SK-N-SH treated with all-trans-retinoic acid at 6 μM for 48 hours (cell line): ENCODE results near the gene PCID2.

Experiments
- ATAC-seq: fragments of 200-7000 bp; cut with Tn5 transposase; 3 replicates; pipeline ENCODE4 v1.9.1; 2020; ENCODE audit warnings: mild to moderate bottlenecking, moderate library complexity
- ARNTL ChIP-seq: fragments of 450-650 bp; formaldehyde crosslinking; IDR thresholded peaks from 2 replicates; pipeline ENCODE4 v1.5.0; 2020; ENCODE audit warnings: low read depth, mild to moderate bottlenecking, moderate library complexity, borderline replicate concordance
- BACH2 ChIP-seq: fragments of 250-450 bp; sonication (Bioruptor Pico); IDR thresholded peaks from 2 replicates; pipeline ENCODE4 v1.9.0; 2021; ENCODE audit warnings: mild to moderate bottlenecking, borderline replicate concordance
- CSDC2 ChIP-seq: fragments of 250-450 bp; sonication (Bioruptor Pico); IDR thresholded peaks from 2 replicates; pipeline ENCODE4 v1.5.0; 2020; ENCODE audit warnings: mild to moderate bottlenecking, moderate library complexity
- ESRRG ChIP-seq: fragments of 250-450 bp; sonication (Bioruptor Pico); IDR thresholded peaks from 2 replicates; pipeline ENCODE4 v1.6.1; 2021; ENCODE audit warnings: mild to moderate bottlenecking
- GLIS3 ChIP-seq: fragments of 250-450 bp; sonication (Bioruptor Pico); IDR thresholded peaks from 2 replicates; pipeline ENCODE4 v1.5.0; 2020; ENCODE audit warnings: mild to moderate bottlenecking, moderate library complexity
- OSR1 ChIP-seq: fragments of 250-450 bp; sonication (Bioruptor Pico); IDR thresholded peaks from 2 replicates; pipeline ENCODE4 v1.8.0; 2022; ENCODE audit warnings: moderate library complexity, mild to moderate bottlenecking, inconsistent platforms
- PPARA ChIP-seq: fragments of 250-450 bp; sonication (Bioruptor Pico); IDR thresholded peaks from 2 replicates; pipeline ENCODE4 v1.5.0; 2020; ENCODE audit warnings: mild to moderate bottlenecking, borderline replicate concordance
- RARB ChIP-seq: fragments of 250-450 bp; sonication (Bioruptor Pico); IDR thresholded peaks from 2 replicates; pipeline ENCODE4 v1.8.0; 2021; ENCODE audit warnings: mild to moderate bottlenecking, moderate library complexity
- SNAI2 ChIP-seq: fragments of 250-450 bp; sonication (Bioruptor Pico); IDR thresholded peaks from 2 replicates; pipeline ENCODE4 v1.5.0; 2020; ENCODE audit warnings: mild to moderate bottlenecking, moderate library complexity
- TCF4 ChIP-seq: fragments of 250-450 bp; sonication (Bioruptor Pico); IDR thresholded peaks from 2 replicates; pipeline ENCODE4 v1.8.0; 2021; ENCODE audit warnings: mild to moderate bottlenecking, moderate library complexity, borderline replicate concordance
- TOX ChIP-seq: fragments of 250-450 bp; sonication (Bioruptor Pico); IDR thresholded peaks from 2 replicates; pipeline ENCODE4 v1.8.0; 2021; ENCODE audit warnings: mild to moderate bottlenecking, moderate library complexity, borderline replicate concordance
- ZC3H10 ChIP-seq: fragments of 250-450 bp; sonication (Bioruptor Pico); IDR thresholded peaks from 2 replicates; pipeline ENCODE4 v1.5.1; 2021; ENCODE audit warnings: mild to moderate bottlenecking, moderate library complexity
- ZFP3 ChIP-seq: fragments of 250-450 bp; sonication (Bioruptor Pico); IDR thresholded peaks from 2 replicates; pipeline ENCODE4 v1.5.0; 2020; ENCODE audit warnings: mild to moderate bottlenecking, moderate library complexity
- ZFP30 ChIP-seq: fragments of 450-650 bp; formaldehyde crosslinking; IDR thresholded peaks from 2 replicates; pipeline ENCODE4 v1.5.0; 2022; ENCODE audit warnings: mild to moderate bottlenecking, moderate library complexity
- ZNF565 ChIP-seq: fragments of 450-650 bp; formaldehyde crosslinking; conservative IDR thresholded peaks from 2 replicates; pipeline ENCODE4 v1.5.0; 2020; ENCODE audit warnings: low read depth, mild to moderate bottlenecking, moderate library complexity
- ZNF70 ChIP-seq: fragments of 450-650 bp; formaldehyde crosslinking; IDR thresholded peaks from 2 replicates; pipeline ENCODE4 v1.5.0; 2020; ENCODE audit warnings: mild to moderate bottlenecking, moderate library complexity
- ZNF8 ChIP-seq: fragments of 450-650 bp; formaldehyde crosslinking; IDR thresholded peaks from 2 replicates; pipeline ENCODE4 v1.5.0; 2020; ENCODE audit warnings: mild to moderate bottlenecking, moderate library complexity
- TF ChIP-seq, protein P1 (sequence below): fragments of 250-450 bp; sonication (Bioruptor Pico); IDR thresholded peaks from 2 replicates; pipeline ENCODE4 v1.5.0; 2020; ENCODE audit warnings: mild to moderate bottlenecking, moderate library complexity
- TF ChIP-seq, protein P2 (sequence below): fragments of 250-450 bp; sonication (Bioruptor Pico); IDR thresholded peaks from 2 replicates; pipeline ENCODE4 v1.5.1; 2020; ENCODE audit warnings: low read depth, mild to moderate bottlenecking, moderate library complexity
- TF ChIP-seq, protein P3 (sequence below): fragments of 250-450 bp; sonication (Bioruptor Pico); IDR thresholded peaks from 2 replicates; pipeline ENCODE4 v1.8.0; 2021; ENCODE audit warnings: low read depth, mild to moderate bottlenecking, moderate library complexity, borderline replicate concordance
- TF ChIP-seq, protein P4 (sequence below): fragments of 250-450 bp; sonication (Bioruptor Pico); IDR thresholded peaks from 2 replicates; pipeline ENCODE4 v1.8.0; 2020; ENCODE audit warnings: mild to moderate bottlenecking, moderate library complexity, borderline replicate concordance

The PCID2 gene

GRCh38 chr13:113166681-113167080, 41.8 kb downstream of the PCID2 start:
- ATAC-seq, result no peak
- TF ChIP-seq, protein P1, sequence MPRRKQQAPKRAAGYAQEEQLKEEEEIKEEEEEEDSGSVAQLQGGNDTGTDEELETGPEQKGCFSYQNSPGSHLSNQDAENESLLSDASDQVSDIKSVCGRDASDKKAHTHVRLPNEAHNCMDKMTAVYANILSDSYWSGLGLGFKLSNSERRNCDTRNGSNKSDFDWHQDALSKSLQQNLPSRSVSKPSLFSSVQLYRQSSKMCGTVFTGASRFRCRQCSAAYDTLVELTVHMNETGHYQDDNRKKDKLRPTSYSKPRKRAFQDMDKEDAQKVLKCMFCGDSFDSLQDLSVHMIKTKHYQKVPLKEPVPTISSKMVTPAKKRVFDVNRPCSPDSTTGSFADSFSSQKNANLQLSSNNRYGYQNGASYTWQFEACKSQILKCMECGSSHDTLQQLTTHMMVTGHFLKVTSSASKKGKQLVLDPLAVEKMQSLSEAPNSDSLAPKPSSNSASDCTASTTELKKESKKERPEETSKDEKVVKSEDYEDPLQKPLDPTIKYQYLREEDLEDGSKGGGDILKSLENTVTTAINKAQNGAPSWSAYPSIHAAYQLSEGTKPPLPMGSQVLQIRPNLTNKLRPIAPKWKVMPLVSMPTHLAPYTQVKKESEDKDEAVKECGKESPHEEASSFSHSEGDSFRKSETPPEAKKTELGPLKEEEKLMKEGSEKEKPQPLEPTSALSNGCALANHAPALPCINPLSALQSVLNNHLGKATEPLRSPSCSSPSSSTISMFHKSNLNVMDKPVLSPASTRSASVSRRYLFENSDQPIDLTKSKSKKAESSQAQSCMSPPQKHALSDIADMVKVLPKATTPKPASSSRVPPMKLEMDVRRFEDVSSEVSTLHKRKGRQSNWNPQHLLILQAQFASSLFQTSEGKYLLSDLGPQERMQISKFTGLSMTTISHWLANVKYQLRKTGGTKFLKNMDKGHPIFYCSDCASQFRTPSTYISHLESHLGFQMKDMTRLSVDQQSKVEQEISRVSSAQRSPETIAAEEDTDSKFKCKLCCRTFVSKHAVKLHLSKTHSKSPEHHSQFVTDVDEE (CRISPR knock-in tag), result no peak
- TF ChIP-seq ZNF8, result no peak
- no peak for TF ChIP-seq TOX
- TF ChIP-seq ZNF70, result no peak
- no peak for TF ChIP-seq GLIS3 (CRISPR knock-in tag)
- TF ChIP-seq SNAI2 (CRISPR knock-in tag), result no peak
- TF ChIP-seq PPARA, result no peak
- TF ChIP-seq ZFP30 (CRISPR knock-in tag), result no peak
- TF ChIP-seq ZC3H10 (CRISPR knock-in tag), result no peak
- no peak for TF ChIP-seq OSR1 (CRISPR knock-in tag)
- no peak for TF ChIP-seq TCF4 (CRISPR knock-in tag)
- TF ChIP-seq, protein P2, sequence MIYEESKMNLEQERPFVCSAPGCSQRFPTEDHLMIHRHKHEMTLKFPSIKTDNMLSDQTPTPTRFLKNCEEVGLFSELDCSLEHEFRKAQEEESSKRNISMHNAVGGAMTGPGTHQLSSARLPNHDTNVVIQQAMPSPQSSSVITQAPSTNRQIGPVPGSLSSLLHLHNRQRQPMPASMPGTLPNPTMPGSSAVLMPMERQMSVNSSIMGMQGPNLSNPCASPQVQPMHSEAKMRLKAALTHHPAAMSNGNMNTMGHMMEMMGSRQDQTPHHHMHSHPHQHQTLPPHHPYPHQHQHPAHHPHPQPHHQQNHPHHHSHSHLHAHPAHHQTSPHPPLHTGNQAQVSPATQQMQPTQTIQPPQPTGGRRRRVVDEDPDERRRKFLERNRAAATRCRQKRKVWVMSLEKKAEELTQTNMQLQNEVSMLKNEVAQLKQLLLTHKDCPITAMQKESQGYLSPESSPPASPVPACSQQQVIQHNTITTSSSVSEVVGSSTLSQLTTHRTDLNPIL (CRISPR knock-in tag), result no peak
- TF ChIP-seq ZFP3 (CRISPR knock-in tag), result no peak
- TF ChIP-seq CSDC2 (CRISPR knock-in tag), result no peak
- TF ChIP-seq, protein P3, sequence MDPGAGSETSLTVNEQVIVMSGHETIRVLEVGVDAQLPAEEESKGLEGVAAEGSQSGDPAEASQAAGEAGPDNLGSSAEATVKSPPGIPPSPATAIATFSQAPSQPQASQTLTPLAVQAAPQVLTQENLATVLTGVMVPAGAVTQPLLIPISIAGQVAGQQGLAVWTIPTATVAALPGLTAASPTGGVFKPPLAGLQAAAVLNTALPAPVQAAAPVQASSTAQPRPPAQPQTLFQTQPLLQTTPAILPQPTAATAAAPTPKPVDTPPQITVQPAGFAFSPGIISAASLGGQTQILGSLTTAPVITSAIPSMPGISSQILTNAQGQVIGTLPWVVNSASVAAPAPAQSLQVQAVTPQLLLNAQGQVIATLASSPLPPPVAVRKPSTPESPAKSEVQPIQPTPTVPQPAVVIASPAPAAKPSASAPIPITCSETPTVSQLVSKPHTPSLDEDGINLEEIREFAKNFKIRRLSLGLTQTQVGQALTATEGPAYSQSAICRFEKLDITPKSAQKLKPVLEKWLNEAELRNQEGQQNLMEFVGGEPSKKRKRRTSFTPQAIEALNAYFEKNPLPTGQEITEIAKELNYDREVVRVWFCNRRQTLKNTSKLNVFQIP (CRISPR knock-in tag), result no peak
- TF ChIP-seq, protein P4, sequence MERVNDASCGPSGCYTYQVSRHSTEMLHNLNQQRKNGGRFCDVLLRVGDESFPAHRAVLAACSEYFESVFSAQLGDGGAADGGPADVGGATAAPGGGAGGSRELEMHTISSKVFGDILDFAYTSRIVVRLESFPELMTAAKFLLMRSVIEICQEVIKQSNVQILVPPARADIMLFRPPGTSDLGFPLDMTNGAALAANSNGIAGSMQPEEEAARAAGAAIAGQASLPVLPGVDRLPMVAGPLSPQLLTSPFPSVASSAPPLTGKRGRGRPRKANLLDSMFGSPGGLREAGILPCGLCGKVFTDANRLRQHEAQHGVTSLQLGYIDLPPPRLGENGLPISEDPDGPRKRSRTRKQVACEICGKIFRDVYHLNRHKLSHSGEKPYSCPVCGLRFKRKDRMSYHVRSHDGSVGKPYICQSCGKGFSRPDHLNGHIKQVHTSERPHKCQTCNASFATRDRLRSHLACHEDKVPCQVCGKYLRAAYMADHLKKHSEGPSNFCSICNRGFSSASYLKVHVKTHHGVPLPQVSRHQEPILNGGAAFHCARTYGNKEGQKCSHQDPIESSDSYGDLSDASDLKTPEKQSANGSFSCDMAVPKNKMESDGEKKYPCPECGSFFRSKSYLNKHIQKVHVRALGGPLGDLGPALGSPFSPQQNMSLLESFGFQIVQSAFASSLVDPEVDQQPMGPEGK, result no peak
- no peak for TF ChIP-seq RARB (CRISPR knock-in tag)
- TF ChIP-seq ARNTL, result no peak

DNA sequence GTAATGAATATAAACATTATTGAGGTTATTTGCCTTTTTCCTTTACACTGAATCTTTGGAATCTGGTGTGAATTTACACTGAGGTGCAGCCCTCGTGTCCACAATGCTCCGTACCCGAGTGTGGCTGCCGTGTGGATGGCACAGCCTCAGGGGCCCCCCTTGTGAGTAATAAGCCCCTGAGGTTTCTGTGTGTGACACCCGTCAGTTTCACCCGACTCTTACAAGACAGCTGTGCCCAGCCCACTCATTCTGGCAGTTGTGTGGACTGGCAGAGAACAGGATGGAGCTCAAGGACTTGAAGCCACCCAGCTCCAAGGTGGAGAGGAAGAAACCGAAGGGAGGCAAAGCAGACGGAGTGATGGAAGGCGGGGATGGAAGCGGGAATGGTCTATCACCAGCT, 42.2 kb downstream of the PCID2 start:
- no peak for ATAC-seq

More for the DNA sequence above, 42.2 kb downstream of the PCID2 start:
- no peak for TF ChIP-seq GLIS3 (CRISPR knock-in tag)
- TF ChIP-seq, protein P3 (CRISPR knock-in tag), result no peak
- TF ChIP-seq TCF4 (CRISPR knock-in tag), result no peak
- no peak for TF ChIP-seq RARB (CRISPR knock-in tag)
- no peak for TF ChIP-seq ZFP30 (CRISPR knock-in tag)
- TF ChIP-seq ESRRG (CRISPR knock-in tag), result no peak
- TF ChIP-seq, protein P2 (CRISPR knock-in tag), result no peak
- TF ChIP-seq OSR1 (CRISPR knock-in tag), result no peak
- TF ChIP-seq ZNF8, result no peak
- TF ChIP-seq ZNF565 (CRISPR knock-in tag), result no peak
- TF ChIP-seq ZFP3 (CRISPR knock-in tag), result no peak
- no peak for TF ChIP-seq BACH2 (CRISPR knock-in tag)
- no peak for TF ChIP-seq SNAI2 (CRISPR knock-in tag)
